ENCODE results near the gene CNKSR1. TPM values are rescaled to one million over a fixed set of nuclear protein-coding genes. Genes with fewer than 3 reads are reported as not detected.

The CNKSR1 gene
- total RNA-seq, 1 experiment from 2014 or later = 32.1 TPM

DNA sequence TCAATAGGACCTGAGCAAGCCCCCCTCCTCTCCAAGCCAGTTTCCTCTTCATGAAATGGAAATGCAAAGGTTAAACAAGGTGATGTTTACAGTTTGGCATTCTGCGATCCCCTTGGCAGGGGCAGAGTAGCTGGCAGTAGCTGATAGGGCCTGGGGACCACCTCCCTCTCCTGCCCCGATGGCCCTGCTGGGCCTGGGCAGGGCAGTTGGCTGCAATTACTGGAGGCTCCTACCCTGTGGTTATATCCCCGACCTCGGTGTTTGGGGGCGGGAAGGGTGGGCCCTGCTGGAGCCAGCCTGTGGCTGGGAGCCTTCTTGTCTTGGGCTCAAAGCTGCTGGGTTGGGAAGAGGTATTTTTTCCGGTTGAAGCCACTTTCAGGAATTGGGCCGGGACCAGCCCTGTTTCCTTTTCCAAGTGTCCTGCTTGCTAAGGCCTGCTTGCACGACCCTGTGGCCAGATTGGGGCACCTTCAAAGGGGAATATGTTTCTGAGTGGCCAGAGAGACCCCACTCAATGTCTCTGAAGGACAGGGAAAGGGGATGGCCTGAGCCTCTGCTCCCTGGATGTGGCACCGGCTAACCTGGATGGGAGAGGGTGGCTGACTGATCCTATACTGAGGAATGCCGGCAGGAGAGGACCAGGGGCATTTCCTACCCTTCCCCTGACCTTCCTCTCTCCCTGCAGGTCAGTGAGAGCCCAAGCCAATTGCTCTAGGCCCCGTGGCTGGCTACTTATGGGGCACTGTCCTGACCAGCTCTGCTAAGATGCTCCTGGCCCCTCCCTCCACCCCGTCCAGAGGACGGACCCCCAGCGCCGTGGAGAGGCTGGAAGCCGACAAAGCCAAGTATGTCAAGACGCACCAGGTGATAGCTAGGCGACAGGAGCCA is 16.5 kb upstream of the CNKSR1 start:
- no peaks in the 10 kb centered on the region for H4K20me1 ChIP-seq (ENCODE audit: low read length)
- no peaks in the 10 kb centered on the region for H3K27me3 ChIP-seq (ENCODE audit: low read length)
- ChIA-PET CTCF (no interaction called here), POLR2A (ENCODE audit: unreplicated experiment) (no interaction called here)
- peak overlapping the region; percentile 95; the same call in 1 of the 2 replicates for H2AFZ ChIP-seq (ENCODE audit: low read length)
- no peaks in the 10 kb centered on the region for H3K9me3 ChIP-seq (ENCODE audit: low read length)
- H3K9ac ChIP-seq (ENCODE audit: low read length) = no peak overlapping the region
- H3K4me3 ChIP-seq (ENCODE audit: low read length) = peak overlapping the region; percentile 74; the same call in 1 of the 2 replicates
- DNase-seq (no peak), ATAC-seq (no peak)
- H3K9me2 ChIP-seq (replicated peaks; ENCODE audit: low read length) = no peaks in the 10 kb centered on the region
- no peak overlapping the region for H3K27ac ChIP-seq (ENCODE audit: low read length)
- H3K79me2 ChIP-seq (ENCODE audit: low read length) = no peaks in the 10 kb centered on the region
- H3K4me1 ChIP-seq (ENCODE audit: insufficient read depth, low read length) = peaks cover 9% of the 10 kb centered on the region
- no peak for TF ChIP-seq CTCF (conservative IDR thresholded peaks at IDR 0.05; ENCODE audit: low read depth, low read length)
- intact Hi-C loops (cut with micrococcal nuclease) = loop anchor here (5.0 kb wide), 1 partner anchor 53 kb away; no protein-coding TSS in a partner anchor
- BruUV-seq (replicated peaks) = no TSS peak
- H3F3A ChIP-seq (ENCODE audit: low read length, unreplicated experiment) = no peaks in the 10 kb centered on the region
- H3K4me2 ChIP-seq (ENCODE audit: low read length) = peak overlapping the region; percentile 98; the same call in 1 of the 2 replicates
- H3K36me3 ChIP-seq (ENCODE audit: low read depth, low read length) = no peaks in the 10 kb centered on the region

DNA sequence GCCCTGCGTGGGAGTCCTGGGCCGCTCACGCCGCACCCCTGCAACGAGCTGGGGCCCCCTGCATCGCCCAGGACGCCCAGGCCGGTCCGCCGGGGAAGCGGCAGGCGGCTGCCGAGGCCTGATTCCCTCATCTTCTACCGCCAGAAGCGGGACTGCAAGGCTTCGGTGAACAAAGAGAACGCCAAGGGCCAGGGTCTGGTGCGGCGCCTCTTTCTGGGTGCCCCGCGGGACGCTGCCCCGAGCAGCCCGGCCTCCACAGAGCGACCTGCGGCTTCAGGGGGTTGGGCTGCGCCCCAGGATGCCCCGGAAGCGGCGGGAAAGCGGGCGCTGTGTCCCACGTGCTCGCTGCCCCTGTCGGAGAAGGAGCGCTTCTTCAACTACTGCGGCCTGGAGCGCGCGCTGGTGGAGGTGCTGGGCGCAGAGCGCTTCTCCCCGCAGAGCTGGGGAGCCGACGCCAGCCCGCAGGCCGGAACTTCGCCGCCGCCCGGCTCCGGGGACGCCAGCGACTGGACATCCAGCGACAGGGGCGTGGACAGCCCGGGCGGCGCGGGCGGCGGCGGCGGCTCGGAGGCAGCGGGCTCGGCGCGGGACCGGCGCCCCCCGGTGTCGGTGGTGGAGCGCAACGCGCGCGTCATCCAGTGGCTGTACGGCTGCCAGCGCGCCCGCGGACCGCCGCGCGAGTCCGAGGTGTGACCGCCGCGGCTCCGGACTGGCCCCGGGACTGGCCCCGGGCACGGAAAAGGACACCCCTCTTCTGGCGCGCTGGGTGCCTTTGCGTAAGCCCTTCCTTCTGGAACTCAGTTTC is 15.7 kb upstream of the CNKSR1 start:
- Histone ChIP-seq H2AFZ (ENCODE audit: low read length) (peak overlapping the region; percentile 95), H3K9ac (ENCODE audit: low read length) (peak overlapping the region; percentile 31; the same call in 1 of the 2 replicates), H3K27me3 (ENCODE audit: low read length) (no peaks in the 10 kb centered on the region), H3K4me3 (ENCODE audit: low read length) (peak overlapping the region; percentile 74), H3K79me2 (ENCODE audit: low read length) (no peaks in the 10 kb centered on the region), H3K36me3 (ENCODE audit: low read depth, low read length) (no peaks in the 10 kb centered on the region), H3K27ac (ENCODE audit: low read length) (no peak overlapping the region), H4K20me1 (ENCODE audit: low read length) (no peaks in the 10 kb centered on the region), H3K9me3 (ENCODE audit: low read length) (no peaks in the 10 kb centered on the region), H3K4me2 (ENCODE audit: low read length) (peak overlapping the region; percentile 98), H3F3A (ENCODE audit: low read length, unreplicated experiment) (no peaks in the 10 kb centered on the region), H3K9me2 (replicated peaks; ENCODE audit: low read length) (no peaks in the 10 kb centered on the region), H3K4me1 (ENCODE audit: insufficient read depth, low read length) (peaks cover 7% of the 10 kb centered on the region)
- ATAC-seq (peak; percentile 65), DNase-seq (peak; percentile 48)
- ChIA-PET CTCF (no interaction called here), POLR2A (ENCODE audit: unreplicated experiment) (interaction anchor here (0.5 kb wide), 1 partner anchor 120 kb away, joined by 4 read pairs; no protein-coding TSS in a partner anchor)
- no peak for TF ChIP-seq EZH2 (IDR thresholded peaks at IDR 0.05; ENCODE audit: low read length, unreplicated experiment)
- peak; percentile 19; the same call in 1 of the 2 replicates for TF ChIP-seq CTCF (conservative IDR thresholded peaks at IDR 0.05; ENCODE audit: low read depth, low read length)
- BruUV-seq (replicated peaks) = no TSS peak
- intact Hi-C loops (cut with micrococcal nuclease) = loop anchor here (5.0 kb wide), 1 partner anchor 54 kb away; no protein-coding TSS in a partner anchor

Data from PC-3 (cell line).